Bone marrow (tissue), 2 donors: ENCODE data around the gene CX3CR1.
"Not testable (repeated sequence)": the region's sequence is repeated elsewhere in the genome, so short reads cannot be mapped to it uniquely, and the experiment has no call there.

Source experiments
- DNase-seq, 2 donors: peaks; one replicate each; lab custom pipeline; 2025; lab: John Stamatoyannopoulos, UW

Gene CX3CR1

GRCh38 chr3:39267631-39268548, 11.9 kb downstream of the CX3CR1 start:
- peak in 1 of 2 donors; percentile 43 for DNase-seq

GRCh38 chr3:39264053-39264452, 15.8 kb downstream of the CX3CR1 start:
- DNase-seq = no peak

- DNase-seq = no peak
Measured at GRCh38 chr3:39263576-39263975, 16.3 kb downstream of the CX3CR1 start.

- DNase-seq = no peak
Measured at GRCh38 chr3:39262846-39263245, 17.0 kb downstream of the CX3CR1 start.

- no peak for DNase-seq
Measured at GRCh38 chr3:39261726-39262125, 18.1 kb downstream of the CX3CR1 start.

GRCh38 chr3:39260957-39261356, 18.9 kb downstream of the CX3CR1 start:
- peak in 1 of 2 donors; percentile 97 for DNase-seq

- no peak for DNase-seq
Measured at GRCh38 chr3:39260318-39260717, 19.5 kb downstream of the CX3CR1 start.

- peak; percentile 34 to 87 for DNase-seq
Measured at GRCh38 chr3:39255503-39256325, 24.1 kb downstream of the CX3CR1 start.

- peak in 1 of 2 donors; percentile 35 for DNase-seq
Measured at GRCh38 chr3:39254806-39255449, 24.9 kb downstream of the CX3CR1 start.

GRCh38 chr3:39251576-39251975, 28.3 kb downstream of the CX3CR1 start:
- no peak for DNase-seq

- DNase-seq = peak in 1 of 2 donors; percentile 82
Measured at GRCh38 chr3:39250116-39250747, 29.6 kb downstream of the CX3CR1 start.

GRCh38 chr3:39249453-39250115, 30.3 kb downstream of the CX3CR1 start:
- DNase-seq = no peak

GRCh38 chr3:39241561-39241960, 38.3 kb downstream of the CX3CR1 start:
- no peak for DNase-seq

- no peak for DNase-seq
Measured at GRCh38 chr3:39237027-39237426, 42.8 kb downstream of the CX3CR1 start.

- no peak for DNase-seq
Measured at GRCh38 chr3:39234651-39235050, 45.2 kb downstream of the CX3CR1 start.

- DNase-seq = peak in 1 of 2 donors; percentile 35
Measured at GRCh38 chr3:39232859-39233258, 47.0 kb downstream of the CX3CR1 start.

- DNase-seq = no peak
Measured at GRCh38 chr3:39230453-39230852, 49.4 kb downstream of the CX3CR1 start.

GRCh38 chr3:39228496-39228895, 51.3 kb downstream of the CX3CR1 start:
- DNase-seq = no peak

GRCh38 chr3:39227596-39227995, 52.2 kb downstream of the CX3CR1 start:
- DNase-seq = not testable (repeated sequence)

- DNase-seq = peak in 1 of 2 donors; percentile 31
Measured at GRCh38 chr3:39226106-39226741, 53.6 kb downstream of the CX3CR1 start.

- DNase-seq = no peak
Measured at GRCh38 chr3:39224288-39224687, 55.5 kb downstream of the CX3CR1 start.
